GM19240 (cell line): Measurements from ENCODE around the gene PPP2R5D.
"Not testable (repeated sequence)": the region's sequence is repeated elsewhere in the genome, so short reads cannot be mapped to it uniquely, and the experiment has no call there.

Experiments
- DNase-seq: peaks from one replicate; pipeline ENCODE4 v3.0.0; 2011; ENCODE audit warnings: low spot score; ENCODE audit not compliant: insufficient read length

The PPP2R5D gene

GRCh38 chr6:42989923-42990322 is 5.6 kb downstream of the PPP2R5D start:
- DNase-seq: no peak

GRCh38 chr6:42993445-42993844 is 9.1 kb downstream of the PPP2R5D start:
- DNase-seq: no peak

GRCh38 chr6:42996513-42996912 is 12.1 kb downstream of the PPP2R5D start:
- DNase-seq: no peak

- not testable (repeated sequence) for DNase-seq
Measured at GRCh38 chr6:42998205-42998604, 13.8 kb downstream of the PPP2R5D start.

GRCh38 chr6:43001843-43002242 is 17.5 kb downstream of the PPP2R5D start:
- DNase-seq: no peak

GRCh38 chr6:43005844-43006243 is 21.5 kb downstream of the PPP2R5D start:
- no peak for DNase-seq

- DNase-seq: no peak
Measured at GRCh38 chr6:43006251-43006650, 21.9 kb downstream of the PPP2R5D start.

DNA sequence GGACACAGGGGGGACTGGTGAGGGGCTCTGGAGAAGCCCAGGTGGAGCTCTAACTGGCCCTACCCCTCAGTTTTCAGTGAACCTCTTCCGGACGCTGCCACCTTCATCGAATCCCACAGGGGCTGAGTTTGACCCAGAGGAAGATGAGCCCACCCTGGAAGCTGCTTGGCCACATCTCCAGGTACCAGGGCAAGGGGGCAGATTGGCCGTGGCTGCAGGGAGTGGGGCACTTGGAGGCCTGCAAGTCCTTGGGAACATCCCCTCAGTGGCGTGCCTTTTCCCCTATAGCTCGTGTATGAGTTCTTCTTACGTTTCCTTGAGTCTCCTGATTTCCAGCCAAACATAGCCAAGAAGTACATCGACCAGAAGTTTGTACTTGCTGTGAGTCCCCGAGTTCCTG is 22.8 kb downstream of the PPP2R5D start:
- DNase-seq: no peak

DNA sequence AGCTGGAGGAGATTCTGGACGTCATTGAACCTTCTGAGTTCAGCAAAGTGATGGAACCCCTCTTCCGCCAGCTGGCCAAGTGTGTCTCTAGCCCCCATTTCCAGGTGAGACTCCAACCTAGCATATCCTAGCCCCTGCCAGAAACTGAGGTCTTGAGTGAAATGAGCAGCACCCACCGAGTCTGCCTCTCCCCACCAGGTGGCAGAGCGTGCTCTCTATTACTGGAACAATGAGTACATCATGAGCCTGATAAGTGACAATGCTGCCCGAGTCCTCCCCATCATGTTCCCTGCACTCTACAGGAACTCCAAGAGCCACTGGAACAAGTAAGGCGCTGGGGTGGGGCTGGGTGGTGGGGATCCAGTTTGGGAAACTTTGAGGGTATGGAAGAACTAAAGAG is 24.8 kb downstream of the PPP2R5D start:
- no peak for DNase-seq

DNA sequence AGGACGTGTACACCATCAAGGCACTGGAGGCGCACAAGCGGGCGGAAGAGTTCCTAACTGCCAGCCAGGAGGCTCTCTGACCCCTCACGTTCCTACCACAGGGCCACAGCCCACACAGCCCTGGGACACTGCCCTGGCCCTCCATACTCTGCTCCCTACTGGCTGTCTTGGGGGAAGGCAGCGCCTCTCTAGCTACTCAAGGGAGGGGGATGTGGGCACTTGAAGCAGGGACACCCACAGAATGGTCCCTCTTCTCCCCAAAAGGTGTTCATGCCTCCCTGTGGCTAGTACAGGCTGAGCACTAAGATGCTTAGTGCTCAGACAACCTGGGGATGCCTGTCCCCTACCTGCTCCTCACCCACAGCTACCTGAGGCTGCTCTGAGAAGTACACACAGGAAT is 26.8 kb downstream of the PPP2R5D start:
- no peak for DNase-seq

- DNase-seq: no peak
Measured at GRCh38 chr6:43012364-43012763, 28.0 kb downstream of the PPP2R5D start.

DNA sequence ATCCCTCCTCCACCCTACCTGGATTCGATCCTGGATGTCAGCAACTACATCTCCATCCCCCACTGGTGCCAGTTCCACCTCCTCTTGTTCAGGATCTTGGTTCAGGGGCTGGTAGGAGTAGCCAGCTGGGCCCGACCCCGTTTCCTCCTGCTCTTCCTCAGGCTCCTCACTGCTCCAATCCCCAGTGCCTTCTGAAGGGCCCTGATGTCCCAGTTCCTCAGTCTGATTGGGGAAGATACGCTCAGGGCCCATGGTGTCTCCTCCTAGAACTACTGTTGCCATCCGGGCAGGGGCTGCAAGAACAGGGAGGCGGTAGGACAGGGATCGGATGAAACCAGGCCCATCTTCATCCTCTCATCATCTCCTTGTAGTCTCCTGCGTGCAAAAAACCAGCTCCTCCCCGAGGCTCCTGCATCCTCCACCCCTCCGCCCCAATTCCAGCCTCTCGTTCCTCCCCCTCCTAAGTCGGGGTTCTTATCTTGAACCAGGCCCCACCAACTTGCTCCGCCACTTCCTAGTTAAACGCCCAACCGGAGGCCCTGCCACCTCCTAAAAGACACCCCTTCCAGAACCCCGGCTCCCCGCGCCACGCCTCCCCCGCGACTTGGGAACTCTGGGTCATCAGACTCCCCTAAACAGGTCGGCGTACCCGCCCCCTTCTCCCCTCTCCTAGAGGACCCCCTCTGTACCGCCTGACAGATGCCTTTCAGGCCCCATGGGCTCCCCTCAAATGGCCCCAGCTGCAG is 28.9 kb downstream of the PPP2R5D start:
- DNase-seq: no peak

- peak; percentile 93 for DNase-seq
Measured at GRCh38 chr6:43013843-43014433, 29.6 kb downstream of the PPP2R5D start, which contains the start of the genes KLHDC3 and MEA1. Gene KLHDC3 (plus strand): TSS chr6:43014249. CDS start chr6:43017193, 2,944 bp downstream. Gene MEA1 (minus strand): TSS chr6:43013946. CDS start chr6:43013813, 133 bp downstream.

GRCh38 chr6:43014434-43014909 is 30.1 kb downstream of the PPP2R5D start:
- DNase-seq: no peak

- no peak for DNase-seq
Measured at GRCh38 chr6:43016176-43016942, 32.0 kb downstream of the PPP2R5D start.

GRCh38 chr6:43016943-43017334 is 32.6 kb downstream of the PPP2R5D start:
- no peak for DNase-seq

GRCh38 chr6:43019152-43019551 is 34.8 kb downstream of the PPP2R5D start:
- no peak for DNase-seq

DNA sequence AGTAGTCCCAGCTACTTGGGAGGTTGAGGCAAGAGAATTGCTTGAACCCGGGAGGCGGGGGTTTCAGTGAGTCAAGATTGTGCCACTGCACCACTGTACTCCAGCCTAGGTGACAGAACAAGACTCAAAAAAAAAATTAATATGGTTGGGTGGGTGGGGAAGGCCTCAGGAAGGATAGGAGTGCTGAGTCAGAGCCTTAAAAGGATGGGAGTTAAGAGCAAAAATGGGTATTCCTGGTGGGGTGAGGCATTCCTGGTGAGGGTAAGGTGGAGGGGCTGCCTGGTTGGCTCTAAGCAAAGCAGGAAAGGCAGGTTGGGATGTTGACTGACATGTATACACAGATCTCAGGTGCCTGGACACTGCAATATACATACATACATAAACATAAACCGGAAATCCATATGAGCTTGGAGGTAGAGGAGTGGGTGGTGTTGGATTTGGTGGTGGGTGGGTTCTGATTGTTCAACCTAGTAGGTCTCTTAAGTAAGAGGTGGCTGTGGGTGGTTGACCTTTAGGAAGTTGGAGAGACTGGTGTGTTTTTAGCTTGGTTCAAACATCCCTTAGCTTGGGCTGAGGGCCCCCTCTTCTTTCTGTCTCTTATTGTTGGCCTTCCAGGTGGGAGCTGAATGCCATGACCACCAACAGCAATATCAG is 35.8 kb downstream of the PPP2R5D start:
- no peak for DNase-seq

GRCh38 chr6:43020847-43021246 is 36.5 kb downstream of the PPP2R5D start:
- DNase-seq: no peak

- peak; percentile 77 for DNase-seq
Measured at GRCh38 chr6:43021270-43022047, 37.1 kb downstream of the PPP2R5D start, which contains the start of gene RRP36. Gene RRP36 (plus strand): TSS chr6:43021623. CDS start chr6:43021655, 32 bp downstream.

GRCh38 chr6:43024436-43024835 is 40.1 kb downstream of the PPP2R5D start:
- DNase-seq: no peak
